GM19023 (cell line): ENCODE results near the gene PRKCE.
"Not testable (repeated sequence)": the region's sequence is repeated elsewhere in the genome, so short reads cannot be mapped to it uniquely, and the experiment has no call there.

Experiments used
- ATAC-seq: cut with Tn5 transposase; IDR thresholded peaks from one replicate; pipeline ENCODE4 v1.9.1; 2021; ENCODE audit warnings: mild to moderate bottlenecking, moderate library complexity; ENCODE audit not compliant: unreplicated experiment

Gene PRKCE

GRCh38 chr2:45852450-45853150 is 201.1 kb downstream of the PRKCE start:
- ATAC-seq: no peak

GRCh38 chr2:45855374-45855773 is 203.9 kb downstream of the PRKCE start:
- ATAC-seq: no peak

- ATAC-seq: no peak
Observed at GRCh38 chr2:45856391-45857274, 205.2 kb downstream of the PRKCE start.

- no peak for ATAC-seq
Observed at GRCh38 chr2:45857275-45857609, 205.8 kb downstream of the PRKCE start.

- ATAC-seq: no peak
Observed at GRCh38 chr2:45857867-45858520, 206.5 kb downstream of the PRKCE start.

GRCh38 chr2:45858872-45859271 is 207.4 kb downstream of the PRKCE start:
- not testable (repeated sequence) for ATAC-seq

GRCh38 chr2:45859682-45860081 is 208.2 kb downstream of the PRKCE start:
- no peak for ATAC-seq

- ATAC-seq: no peak
Observed at GRCh38 chr2:45860136-45861121, 209.0 kb downstream of the PRKCE start.

- ATAC-seq: no peak
Observed at GRCh38 chr2:45862843-45863242, 211.4 kb downstream of the PRKCE start.

- no peak for ATAC-seq
Observed at GRCh38 chr2:45864121-45864520, 212.6 kb downstream of the PRKCE start.

- ATAC-seq: no peak
Observed at GRCh38 chr2:45867349-45867748, 215.9 kb downstream of the PRKCE start.

- no peak for ATAC-seq
Observed at GRCh38 chr2:45867800-45868199, 216.3 kb downstream of the PRKCE start.

- no peak for ATAC-seq
Observed at GRCh38 chr2:45869165-45869501, 217.7 kb downstream of the PRKCE start.

- ATAC-seq: no peak
Observed at GRCh38 chr2:45871025-45871424, 219.6 kb downstream of the PRKCE start.

- ATAC-seq: no peak
Observed at GRCh38 chr2:45871541-45871940, 220.1 kb downstream of the PRKCE start.

- ATAC-seq: no peak
Observed at GRCh38 chr2:45872211-45872610, 220.7 kb downstream of the PRKCE start.

GRCh38 chr2:45874344-45874743 is 222.9 kb downstream of the PRKCE start:
- ATAC-seq: no peak

GRCh38 chr2:45876611-45877010 is 225.1 kb downstream of the PRKCE start:
- no peak for ATAC-seq

GRCh38 chr2:45879406-45879805 is 227.9 kb downstream of the PRKCE start:
- ATAC-seq: no peak

- no peak for ATAC-seq
Observed at GRCh38 chr2:45879936-45880335, 228.5 kb downstream of the PRKCE start.
